HG03442 (cell line): ENCODE data around the gene FGB.
"Not testable (repeated sequence)": the region's sequence is repeated elsewhere in the genome, so short reads cannot be mapped to it uniquely, and the experiment has no call there.

ENCODE experiments used
- ATAC-seq: cut with Tn5 transposase; IDR thresholded peaks from one replicate; pipeline ENCODE4 v1.9.1; 2021; ENCODE audit warnings: mild to moderate bottlenecking, moderate library complexity; ENCODE audit not compliant: unreplicated experiment

FGB gene

GRCh38 chr4:154594343-154594742 lies 31.5 kb downstream of the FGB start:
- ATAC-seq = not testable (repeated sequence)

- ATAC-seq = no peak
Observed at GRCh38 chr4:154595807-154596206, 33.0 kb downstream of the FGB start.

GRCh38 chr4:154597281-154597680 lies 34.5 kb downstream of the FGB start:
- not testable (repeated sequence) for ATAC-seq

GRCh38 chr4:154597798-154598774 lies 35.3 kb downstream of the FGB start:
- ATAC-seq = no peak

GRCh38 chr4:154602404-154603020 lies 39.7 kb downstream of the FGB start:
- ATAC-seq = no peak

- ATAC-seq = no peak
Observed at GRCh38 chr4:154603033-154603943, 40.5 kb downstream of the FGB start.

GRCh38 chr4:154604696-154605200 lies 41.9 kb downstream of the FGB start:
- no peak for ATAC-seq

- no peak for ATAC-seq
Observed at GRCh38 chr4:154606728-154607723, 44.2 kb downstream of the FGB start.

- ATAC-seq = no peak
Observed at GRCh38 chr4:154608361-154609252, 45.8 kb downstream of the FGB start.

- no peak for ATAC-seq
Observed at GRCh38 chr4:154609532-154609931, 46.7 kb downstream of the FGB start.

GRCh38 chr4:154610582-154610981 lies 47.8 kb downstream of the FGB start:
- ATAC-seq = no peak

GRCh38 chr4:154611833-154612232 lies 49.0 kb downstream of the FGB start:
- no peak for ATAC-seq

GRCh38 chr4:154612472-154613414 lies 49.9 kb downstream of the FGB start, which contains the start of gene FGG:
TSS of gene FGG (minus strand) at chr4:154612656. CDS start at chr4:154612609, 47 bp downstream.
- ATAC-seq = no peak

GRCh38 chr4:154614306-154614705 lies 51.5 kb downstream of the FGB start:
- ATAC-seq = no peak

GRCh38 chr4:154615211-154615610 lies 52.4 kb downstream of the FGB start:
- ATAC-seq = no peak

GRCh38 chr4:154616287-154616686 lies 53.5 kb downstream of the FGB start:
- ATAC-seq = no peak

GRCh38 chr4:154616731-154617130 lies 53.9 kb downstream of the FGB start:
- ATAC-seq = peak; percentile 93
